GM15510 (cell line): ENCODE data around the gene TERB1.

Source experiments
- POLR2A ChIP-seq: IDR thresholded peaks from 3 replicates; pipeline ENCODE4 v1.6.1; 2011; ENCODE audit warnings: borderline replicate concordance; ENCODE audit not compliant: insufficient read length; ENCODE audit errors: extremely low read depth

Gene TERB1, protein sequence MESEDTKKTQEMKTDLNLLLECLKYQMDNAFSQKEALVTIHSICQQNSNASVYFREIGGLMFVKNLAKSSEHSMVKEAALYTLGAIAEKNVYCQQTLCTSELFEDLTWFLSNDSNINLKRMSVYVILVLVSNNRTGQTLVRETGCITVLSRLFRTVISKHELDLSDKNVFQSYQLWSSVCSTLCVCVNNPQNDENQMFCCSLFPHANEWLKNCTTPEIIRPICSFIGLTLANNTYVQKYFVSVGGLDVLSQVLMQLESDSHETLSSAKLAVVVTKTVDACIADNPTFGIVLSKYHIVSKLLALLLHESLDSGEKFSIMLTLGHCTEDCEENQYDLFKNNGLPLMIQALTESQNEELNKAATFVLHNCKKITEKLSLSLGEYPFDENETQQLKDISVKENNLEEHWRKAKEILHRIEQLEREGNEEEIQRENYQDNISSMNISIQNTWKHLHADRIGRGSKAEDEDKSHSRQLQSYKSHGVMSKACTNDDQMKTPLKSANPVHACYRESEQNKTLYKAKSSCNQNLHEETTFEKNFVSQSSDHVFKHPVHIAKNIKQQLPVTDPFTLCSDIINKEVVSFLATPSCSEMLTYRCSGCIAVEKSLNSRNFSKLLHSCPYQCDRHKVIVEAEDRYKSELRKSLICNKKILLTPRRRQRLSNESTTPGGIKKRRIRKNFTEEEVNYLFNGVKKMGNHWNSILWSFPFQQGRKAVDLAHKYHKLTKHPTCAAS

GRCh38 chr16:66801320-66802105 is at the start of gene TERB1:
TSS of gene TERB1 (minus strand) at chr16:66801584. CDS start at chr16:66796798, 4,786 bp downstream.
- no peak for TF ChIP-seq POLR2A

- TF ChIP-seq POLR2A: no peak
Observed at GRCh38 chr16:66850115-66850815, 48.9 kb upstream of the TERB1 start.

- no peak for TF ChIP-seq POLR2A
Observed at GRCh38 chr16:66849549-66849948, 48.2 kb upstream of the TERB1 start.

DNA sequence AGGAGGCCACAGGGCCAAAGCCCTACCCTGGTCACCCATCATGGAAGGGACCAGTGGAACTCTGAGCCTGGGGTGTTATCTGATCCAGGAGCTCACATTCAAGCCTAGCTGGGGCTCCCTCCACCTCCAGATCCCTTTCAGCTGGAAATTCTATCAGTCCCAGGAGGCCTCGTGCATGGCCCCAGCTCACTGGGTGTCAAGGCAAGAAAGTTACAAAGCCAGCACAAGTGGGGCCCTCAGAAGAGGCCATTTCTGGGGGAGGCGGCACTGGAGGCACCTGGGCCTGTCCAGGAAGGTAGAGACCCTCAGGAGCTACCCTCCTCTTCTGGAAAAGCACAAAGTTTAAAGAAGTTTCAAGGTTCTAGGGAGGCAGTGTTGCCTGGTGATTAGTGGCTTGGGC is 47.6 kb upstream of the TERB1 start:
- no peak for TF ChIP-seq POLR2A

GRCh38 chr16:66848172-66848571 is 46.8 kb upstream of the TERB1 start:
- no peak for TF ChIP-seq POLR2A

- no peak for TF ChIP-seq POLR2A
Observed at GRCh38 chr16:66847533-66848067, 46.2 kb upstream of the TERB1 start.

- TF ChIP-seq POLR2A: no peak
Observed at GRCh38 chr16:66846831-66847230, 45.4 kb upstream of the TERB1 start.

DNA sequence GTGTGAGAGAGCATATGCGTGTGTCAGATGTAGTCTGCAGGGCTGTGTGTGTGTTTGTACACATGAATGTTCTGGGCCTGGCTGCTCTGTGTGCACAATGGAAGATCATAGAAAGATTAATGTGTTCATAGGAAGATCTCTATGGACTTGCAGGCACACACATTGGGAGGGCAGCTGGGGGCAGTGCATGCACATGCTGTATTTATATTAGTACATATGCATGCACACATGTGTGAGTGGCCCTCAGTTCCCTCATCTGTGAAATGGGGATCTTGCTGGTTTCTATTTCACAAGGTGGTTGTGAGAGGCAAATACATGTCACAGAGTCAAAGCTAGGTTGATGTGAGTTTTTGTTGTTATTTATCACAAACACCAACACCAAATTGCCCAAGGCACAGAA is 44.9 kb upstream of the TERB1 start:
- no peak for TF ChIP-seq POLR2A

- no peak for TF ChIP-seq POLR2A
Observed at GRCh38 chr16:66845791-66846221, 44.4 kb upstream of the TERB1 start.

DNA sequence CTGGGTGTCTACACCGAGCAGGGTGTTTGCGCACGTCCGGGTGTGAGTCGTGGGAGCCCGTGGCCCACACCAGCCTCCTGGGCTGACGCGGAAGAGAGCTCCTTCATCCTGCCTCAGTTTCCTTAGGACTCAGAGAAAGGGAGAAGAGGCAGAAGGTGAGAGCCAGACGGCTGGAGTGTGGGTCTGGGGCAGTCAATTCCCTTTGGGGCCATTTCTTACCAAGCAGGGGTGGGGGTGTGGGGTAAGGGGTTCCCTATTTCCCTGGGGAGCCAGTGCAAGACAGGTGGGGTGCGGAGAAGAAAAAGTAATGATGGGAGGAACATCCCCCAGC is 43.7 kb upstream of the TERB1 start:
- TF ChIP-seq POLR2A: no peak

- TF ChIP-seq POLR2A: no peak
Observed at GRCh38 chr16:66844342-66845079, 43.1 kb upstream of the TERB1 start, which contains the start of gene CA7. TSS of gene CA7 (plus strand) at chr16:66844414. CDS start at chr16:66844488, 74 bp downstream.

- no peak for TF ChIP-seq POLR2A
Observed at GRCh38 chr16:66844009-66844341, 42.6 kb upstream of the TERB1 start.

GRCh38 chr16:66843191-66843590 is 41.8 kb upstream of the TERB1 start:
- TF ChIP-seq POLR2A: no peak

GRCh38 chr16:66842765-66843164 is 41.4 kb upstream of the TERB1 start:
- no peak for TF ChIP-seq POLR2A
